Keratinocyte (primary cell): ENCODE results near the gene SEMA4A.

Experiments
- CTCF ChIP-seq, 3 experiments: IDR thresholded peaks in 1 of 3; conservative IDR thresholded peaks in 1 of 3; optimal IDR thresholded peaks in 1 of 3; 2 replicates in 2 of 3; 3 replicates in 1 of 3; pipeline versions ENCODE3 to v1.5.1; 2011; ENCODE audit warnings: low read length in 3 of 3, mild to moderate bottlenecking in 3 of 3, moderate library complexity in 2 of 3, control low read depth in 1 of 3, inconsistent platforms in 1 of 3; ENCODE audit not compliant: insufficient read depth in 2 of 3; ENCODE audit errors: extremely low read depth in 1 of 3
- EZH2 ChIP-seq: IDR thresholded peaks from one replicate; pipeline ENCODE4 v1.6.1; 2012; ENCODE audit warnings: inconsistent platforms, mild to moderate bottlenecking, low read length, moderate library complexity

- TF ChIP-seq CTCF (optimal IDR thresholded peaks at IDR 0.05 in 1 of 3, IDR thresholded peaks at IDR 0.05 in 1 of 3, conservative IDR thresholded peaks at IDR 0.05 in 1 of 3; ENCODE audit: extremely low read depth in 1 of 3, insufficient read depth in 2 of 3, low read length in 3 of 3) (no peak), EZH2 (no peak)
These were observed 44.6 kb upstream of the SEMA4A start for GRCh38 chr1:156108664-156109241.
